Measurements from ENCODE around the gene ISG20L2. TPM values are rescaled to one million over a fixed set of nuclear protein-coding genes. Genes with fewer than 3 reads are reported as not detected.

Gene ISG20L2
- total and polyA plus RNA-seq, 7 donors: 12.0 to 23.4 (median 17.0) TPM

GRCh38 chr1:156747742-156748669 lies 19.4 kb upstream of the ISG20L2 start:
- H3K9me3 ChIP-seq: no peaks in the 10 kb centered on the region
- intact Hi-C loops (cut with DNase I): no loop called here
- H3K4me1 ChIP-seq: peaks cover 0 to 66% (median 57%) of the 10 kb centered on the region in 4 donors
- peak overlapping the region; percentile 98 to 100 (median 99) for H3K4me3 ChIP-seq
- WGBS, 2 donors: 3 to 11% methylated on average over 8 of the region's 8 CpGs
- H3K27me3 ChIP-seq: no peaks in the 10 kb centered on the region
- H3K36me3 ChIP-seq: peaks cover 13 to 22% (median 20%) of the 10 kb centered on the region in 4 donors
- no peak for TF ChIP-seq CTCF (IDR thresholded peaks at IDR 0.05)
- no peak for TF ChIP-seq POLR2A (IDR thresholded peaks at IDR 0.05)
- TF ChIP-seq EP300 (IDR thresholded peaks at IDR 0.05): no peak
- TF ChIP-seq POLR2AphosphoS5 (IDR thresholded peaks at IDR 0.05): no peak
- peak overlapping the region; percentile 96 to 100 (median 98) for H3K27ac ChIP-seq
- DNase-seq: no peak

GRCh38 chr1:156746728-156747631 lies 18.4 kb upstream of the ISG20L2 start:
- H3K9me3 ChIP-seq: no peaks in the 10 kb centered on the region

GRCh38 chr1:156746406-156746727 lies 17.8 kb upstream of the ISG20L2 start:
- WGBS, 2 donors: 55 to 57% methylated on average over 9 of the region's 9 CpGs
- no peaks in the 10 kb centered on the region for H3K27me3 ChIP-seq
- H3K4me3 ChIP-seq: peak overlapping the region; percentile 68 to 100 (median 98)
- TF ChIP-seq CTCF (IDR thresholded peaks at IDR 0.05) (no peak), POLR2AphosphoS5 (IDR thresholded peaks at IDR 0.05) (no peak), POLR2A (IDR thresholded peaks at IDR 0.05) (no peak), EP300 (IDR thresholded peaks at IDR 0.05) (no peak)
- H3K9me3 ChIP-seq: no peaks in the 10 kb centered on the region
- DNase-seq: no peak
- H3K4me1 ChIP-seq: peaks cover 0 to 63% (median 56%) of the 10 kb centered on the region in 4 donors
- peak overlapping the region; percentile 96 to 100 (median 98) for H3K27ac ChIP-seq
- intact Hi-C loops (cut with DNase I): no loop called here
- peaks cover 21 to 36% (median 27%) of the 10 kb centered on the region in 4 donors for H3K36me3 ChIP-seq

More at GRCh38 chr1:156746728-156747631, 18.4 kb upstream of the ISG20L2 start:
- peak overlapping the region; percentile 96 to 100 (median 98) for H3K27ac ChIP-seq
- no peak for TF ChIP-seq EP300 (IDR thresholded peaks at IDR 0.05)
- peak in 1 of 2 donors; percentile 67 for TF ChIP-seq POLR2A (IDR thresholded peaks at IDR 0.05)
- TF ChIP-seq CTCF (IDR thresholded peaks at IDR 0.05): peak in 1 of 4 experiments; percentile 30
- TF ChIP-seq POLR2AphosphoS5 (IDR thresholded peaks at IDR 0.05): peak; percentile 70 to 86 (median 78)
- H3K4me1 ChIP-seq: peaks cover 0 to 57% (median 50%) of the 10 kb centered on the region in 4 donors
- H3K36me3 ChIP-seq: peaks cover 21 to 33% (median 27%) of the 10 kb centered on the region in 4 donors
- peak; percentile 98 for DNase-seq
- intact Hi-C loops (cut with DNase I): no loop called here
- H3K4me3 ChIP-seq: peak overlapping the region; percentile 68 to 100 (median 98)
- H3K27me3 ChIP-seq: no peaks in the 10 kb centered on the region
- 1 to 6% methylated on average over 24 to 25 of the region's 29 CpGs for WGBS, 2 donors

GRCh38 chr1:156745881-156746280 lies 17.3 kb upstream of the ISG20L2 start:
- peak overlapping the region in 3 of 4 donors; percentile 98 to 100 (median 99) for H3K4me3 ChIP-seq

More at GRCh38 chr1:156745881-156746280, 17.3 kb upstream of the ISG20L2 start:
- no peak for TF ChIP-seq POLR2AphosphoS5 (IDR thresholded peaks at IDR 0.05)
- TF ChIP-seq CTCF (IDR thresholded peaks at IDR 0.05): no peak
- no peak for TF ChIP-seq POLR2A (IDR thresholded peaks at IDR 0.05)
- TF ChIP-seq EP300 (IDR thresholded peaks at IDR 0.05): no peak
- Histone ChIP-seq H3K36me3 (peaks cover 21 to 36% (median 27%) of the 10 kb centered on the region in 4 donors), H3K4me1 (peaks cover 0 to 64% (median 57%) of the 10 kb centered on the region in 4 donors), H3K27ac (peak overlapping the region; percentile 96 to 100 (median 98)), H3K9me3 (no peaks in the 10 kb centered on the region), H3K27me3 (no peaks in the 10 kb centered on the region)
- intact Hi-C loops (cut with DNase I): no loop called here
- 64 to 70% methylated on average over 3 of the region's 3 CpGs for WGBS, 2 donors
- DNase-seq: no peak
